GM19455 (cell line): ENCODE measurements around the gene STAMBP.
"Not testable (repeated sequence)": the region's sequence is repeated elsewhere in the genome, so short reads cannot be mapped to it uniquely, and the experiment has no call there.

Experiments used
- ATAC-seq: cut with Tn5 transposase; IDR thresholded peaks from one replicate; pipeline ENCODE4 v1.9.1; 2021; ENCODE audit not compliant: unreplicated experiment

Gene STAMBP

GRCh38 chr2:73836141-73836943, 7.6 kb downstream of the STAMBP start:
- no peak for ATAC-seq

DNA sequence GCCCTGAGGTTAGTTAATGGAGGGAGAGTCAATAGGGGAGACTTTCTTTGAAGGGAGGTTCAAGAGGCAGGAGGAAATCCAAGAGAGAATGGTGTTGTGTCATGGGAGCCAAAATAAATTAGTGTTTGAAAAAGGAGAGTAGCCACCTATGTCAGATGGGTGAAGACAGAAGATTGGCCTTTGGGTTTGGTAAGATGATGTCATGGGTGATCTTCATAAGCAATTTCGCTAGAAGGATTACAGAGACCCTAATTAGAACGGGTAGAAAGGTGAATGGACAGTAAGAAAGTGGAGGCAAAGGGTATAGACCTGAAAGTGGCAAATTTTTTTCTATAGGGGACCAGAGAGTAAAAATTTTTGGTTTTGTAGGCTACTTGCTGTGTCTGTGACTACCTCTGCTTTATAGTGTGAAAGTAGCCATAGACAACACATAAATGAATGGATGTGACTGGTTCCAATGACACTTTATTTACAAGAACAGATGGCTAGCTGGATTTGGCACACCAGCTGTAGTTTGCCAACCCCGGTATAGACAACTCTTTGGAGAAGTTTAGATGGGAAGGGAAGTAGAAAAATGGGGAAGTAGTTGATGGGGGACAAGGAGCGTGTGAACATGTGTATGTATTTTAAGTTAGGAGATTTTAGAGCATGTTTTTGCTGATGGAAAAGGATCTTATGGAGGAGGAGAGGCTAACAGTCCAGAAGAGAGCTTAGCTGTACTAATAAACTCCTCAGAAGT, 9.3 kb downstream of the STAMBP start:
- no peak for ATAC-seq

GRCh38 chr2:73838889-73839534, 10.3 kb downstream of the STAMBP start:
- no peak for ATAC-seq

GRCh38 chr2:73839653-73840411, 11.1 kb downstream of the STAMBP start:
- no peak for ATAC-seq

- ATAC-seq = no peak
Measured at GRCh38 chr2:73841912-73842738, 13.4 kb downstream of the STAMBP start.

DNA sequence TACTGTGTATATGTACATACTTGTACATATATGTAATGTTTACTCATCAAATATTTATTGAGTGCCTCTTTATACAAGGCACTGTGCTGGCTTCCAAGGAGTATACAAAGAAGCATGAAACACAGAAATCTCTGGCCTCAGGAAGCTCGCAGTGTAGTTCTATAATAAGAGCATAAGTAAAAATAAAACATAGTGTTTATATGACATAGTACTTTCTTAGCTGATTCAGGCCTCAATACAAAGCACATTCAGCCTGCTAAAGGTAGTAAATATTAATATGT, 13.9 kb downstream of the STAMBP start:
- no peak for ATAC-seq

- no peak for ATAC-seq
Measured at GRCh38 chr2:73844087-73844486, 15.3 kb downstream of the STAMBP start.

GRCh38 chr2:73850009-73850408, 21.2 kb downstream of the STAMBP start:
- ATAC-seq = no peak

- no peak for ATAC-seq
Measured at GRCh38 chr2:73851274-73851673, 22.5 kb downstream of the STAMBP start.

DNA sequence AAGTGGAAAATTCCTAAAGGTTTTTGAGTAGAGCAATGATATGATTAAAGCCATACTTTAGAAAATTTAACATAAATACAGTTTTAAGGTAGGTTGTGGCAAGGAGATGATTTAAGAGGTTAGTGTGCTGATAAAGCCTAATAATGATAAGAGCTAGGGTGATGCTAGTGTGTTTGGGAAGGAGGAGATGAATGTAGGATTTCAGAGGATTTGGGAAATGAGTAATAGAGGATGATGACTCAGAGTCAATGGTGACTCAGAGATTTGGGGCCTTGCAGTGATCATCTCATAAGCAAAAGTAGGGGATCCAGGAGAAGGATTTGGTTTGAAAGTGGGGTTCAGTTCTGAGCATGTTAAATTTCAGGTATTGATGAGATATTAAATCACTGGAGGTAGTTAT, 23.3 kb downstream of the STAMBP start:
- no peak for ATAC-seq

- no peak for ATAC-seq
Measured at GRCh38 chr2:73855526-73855925, 26.8 kb downstream of the STAMBP start.

GRCh38 chr2:73856214-73856613, 27.5 kb downstream of the STAMBP start:
- ATAC-seq = no peak

DNA sequence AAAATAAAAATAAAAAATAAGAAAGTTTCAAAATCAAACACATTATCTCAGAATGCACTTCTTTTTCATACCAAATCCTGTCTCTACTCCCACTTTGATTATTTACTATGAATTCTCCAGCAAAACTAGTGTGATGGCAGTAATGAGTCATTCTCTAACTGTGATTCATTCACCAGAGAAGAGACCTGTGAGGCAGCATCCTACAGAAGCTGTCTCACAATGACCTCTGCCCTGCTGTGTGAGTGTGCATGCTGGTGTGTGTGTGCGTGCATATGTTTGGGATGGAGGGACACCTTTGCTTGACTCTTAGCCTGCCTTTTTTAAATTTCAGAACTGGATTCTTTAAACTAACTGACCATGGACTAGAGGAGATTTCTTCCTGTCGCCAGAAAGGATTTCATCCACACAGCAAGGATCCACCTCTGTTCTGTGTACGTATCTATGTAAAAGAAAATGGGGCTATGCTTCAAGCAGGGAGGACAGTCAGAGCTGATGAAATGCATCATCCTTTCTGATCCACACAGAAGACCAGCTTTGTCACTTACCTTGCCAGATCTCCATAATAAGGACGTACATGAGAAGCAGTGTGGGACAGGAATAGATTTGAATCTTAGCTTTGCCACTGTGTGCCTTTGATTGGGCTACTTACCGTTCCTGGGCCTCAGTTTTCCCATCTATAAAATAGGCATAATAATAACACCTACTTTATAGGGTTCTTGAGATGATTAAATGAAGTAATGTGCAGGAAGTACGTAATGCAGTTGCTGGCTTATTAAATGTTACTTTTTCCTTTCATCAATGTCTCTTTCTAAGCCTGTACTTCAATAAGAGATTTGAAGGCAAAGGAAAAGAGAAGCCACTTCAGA, 31.2 kb downstream of the STAMBP start:
- no peak for ATAC-seq

DNA sequence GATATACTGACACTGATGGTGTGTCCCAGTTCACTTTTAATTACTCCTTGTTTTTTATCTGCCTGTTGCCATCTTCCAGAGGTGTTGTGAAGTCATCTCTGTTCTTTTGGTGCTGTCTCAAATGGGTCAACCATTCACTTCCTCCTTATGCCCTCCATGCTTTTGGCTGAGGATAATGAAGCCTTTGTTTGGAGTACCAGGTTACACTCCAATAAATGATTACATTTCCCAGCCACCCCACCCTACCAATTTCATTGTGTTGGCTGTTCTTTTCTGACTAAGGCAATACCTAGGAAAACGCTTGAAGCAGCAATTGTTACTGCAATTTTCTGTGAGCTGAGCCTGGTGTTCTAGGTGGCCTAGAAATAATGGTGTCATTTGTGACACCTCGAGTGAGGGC, 34.2 kb downstream of the STAMBP start:
- no peak for ATAC-seq

GRCh38 chr2:73868204-73868978, 39.6 kb downstream of the STAMBP start:
- no peak for ATAC-seq

- no peak for ATAC-seq
Measured at GRCh38 chr2:73870084-73870483, 41.3 kb downstream of the STAMBP start.

DNA sequence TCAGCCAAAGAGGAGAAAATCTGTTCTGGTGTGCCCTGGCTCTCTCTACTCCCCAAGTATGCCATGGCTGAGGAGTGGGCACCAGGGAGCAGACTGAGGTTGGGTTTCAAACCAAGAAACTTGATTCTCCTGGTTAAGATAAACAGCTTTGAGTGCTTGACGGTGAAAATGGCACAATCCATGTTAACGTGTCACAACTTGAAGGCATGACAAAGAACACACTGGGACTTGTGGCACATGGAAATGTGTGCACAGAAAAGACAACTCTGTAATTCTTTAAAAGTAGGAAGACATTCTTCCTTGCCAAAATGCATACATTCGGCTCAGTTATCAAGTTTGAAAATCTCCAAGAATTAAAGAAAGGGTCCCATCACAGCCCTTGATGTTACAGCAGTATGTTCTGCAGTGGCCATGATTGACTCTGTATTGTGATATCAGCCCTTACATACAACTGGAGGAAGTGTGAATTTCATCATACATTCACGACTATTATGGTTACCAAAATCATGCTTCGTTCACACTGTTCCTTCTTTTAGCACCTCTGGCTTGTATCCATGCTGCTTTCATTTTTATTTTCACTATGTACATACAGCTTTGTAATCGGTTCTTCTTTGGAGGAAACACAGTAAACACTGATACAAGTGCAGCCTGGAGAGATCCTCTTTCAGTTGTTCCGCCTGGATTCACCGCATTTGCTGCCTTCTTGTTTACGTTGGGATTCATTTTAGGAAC, 48.5 kb downstream of the STAMBP start:
- ATAC-seq = no peak

- not testable (repeated sequence) for ATAC-seq
Measured at GRCh38 chr2:73877984-73878383, 49.2 kb downstream of the STAMBP start.
